ENCODE data around the gene AMELX.

Gene AMELX

GRCh38 chrX:11305641-11306040, 12.4 kb downstream of the AMELX start:
- in situ Hi-C loops (cut with MboI; ENCODE audit: low sequenced_read_pairs): no loop called here

GRCh38 chrX:11309220-11309619, 16.0 kb downstream of the AMELX start:
- in situ Hi-C loops (cut with MboI; ENCODE audit: low sequenced_read_pairs): no loop called here

- in situ Hi-C loops (cut with MboI; ENCODE audit: low sequenced_read_pairs): no loop called here
These were observed 18.5 kb downstream of the AMELX start for GRCh38 chrX:11311706-11312105.

- in situ Hi-C loops (cut with MboI; ENCODE audit: low sequenced_read_pairs): no loop called here
These were observed 26.8 kb downstream of the AMELX start for GRCh38 chrX:11319806-11320520.

- in situ Hi-C loops (cut with MboI; ENCODE audit: low sequenced_read_pairs): no loop called here
These were observed 28.8 kb downstream of the AMELX start for GRCh38 chrX:11321986-11322385.

GRCh38 chrX:11328134-11328533, 34.9 kb downstream of the AMELX start:
- in situ Hi-C loops (cut with MboI; ENCODE audit: low sequenced_read_pairs): no loop called here

GRCh38 chrX:11329021-11329420, 35.8 kb downstream of the AMELX start:
- in situ Hi-C loops (cut with MboI; ENCODE audit: low sequenced_read_pairs): no loop called here

- in situ Hi-C loops (cut with MboI; ENCODE audit: low sequenced_read_pairs): no loop called here
These were observed 38.6 kb downstream of the AMELX start for GRCh38 chrX:11331788-11332187.

GRCh38 chrX:11334165-11334564, 41.0 kb downstream of the AMELX start:
- in situ Hi-C loops (cut with MboI; ENCODE audit: low sequenced_read_pairs): no loop called here

GRCh38 chrX:11336201-11336600, 43.0 kb downstream of the AMELX start:
- in situ Hi-C loops (cut with MboI; ENCODE audit: low sequenced_read_pairs): no loop called here

GRCh38 chrX:11337292-11338009, 44.2 kb downstream of the AMELX start:
- in situ Hi-C loops (cut with MboI; ENCODE audit: low sequenced_read_pairs): no loop called here

GRCh38 chrX:11341274-11342201, 48.3 kb downstream of the AMELX start:
- in situ Hi-C loops (cut with MboI; ENCODE audit: low sequenced_read_pairs): no loop called here

GRCh38 chrX:11342673-11343072, 49.5 kb downstream of the AMELX start:
- in situ Hi-C loops (cut with MboI; ENCODE audit: low sequenced_read_pairs): no loop called here

GRCh38 chrX:11346121-11346682, 53.0 kb downstream of the AMELX start:
- in situ Hi-C loops (cut with MboI; ENCODE audit: low sequenced_read_pairs): no loop called here

GRCh38 chrX:11347300-11347699, 54.1 kb downstream of the AMELX start:
- in situ Hi-C loops (cut with MboI; ENCODE audit: low sequenced_read_pairs): no loop called here

GRCh38 chrX:11349020-11349419, 55.8 kb downstream of the AMELX start:
- in situ Hi-C loops (cut with MboI; ENCODE audit: low sequenced_read_pairs): no loop called here

- in situ Hi-C loops (cut with MboI; ENCODE audit: low sequenced_read_pairs): no loop called here
These were observed 56.6 kb downstream of the AMELX start for GRCh38 chrX:11349661-11350337.

All from HL-60/S4 treated with phorbol 12-myristate 13-acetate at 8.2 ng/mL for 4 days and 3 days (cell line).